K562 (cell line): ENCODE data around the gene TAS2R42. TPM values are rescaled to one million over a fixed set of nuclear protein-coding genes. Genes with fewer than 3 reads are reported as not detected.

Source experiments
- ATAC-seq: fragments of 200-7000 bp; cut with Tn5 transposase; 3 replicates; pipeline ENCODE4 v1.9.1; 2020; ENCODE audit warnings: moderate library complexity
- BruUV-seq: library from RNA; stranded (reverse); fragments of 400-500 nt; replicated peaks from 2 replicates; lab custom pipeline; 2021; lab: Mats Ljungman, UMichigan
- CTCF ChIA-PET: fragments of 300-600 bp; formaldehyde crosslinking; extraction: SDS; loops from one replicate; lab custom pipeline; 2021; ENCODE audit warnings: low intra/inter-chr PET ratio; lab: Yijun Ruan, JAX
- POLR2A ChIA-PET: fragments of 300-600, 350-650 bp; sonication (Branson Sonifier 250); formaldehyde crosslinking; extraction: SDS; loops from one replicate; lab custom pipeline; 2021; ENCODE audit warnings: antibody characterized with exemption, inconsistent platforms; lab: Yijun Ruan, JAX
- DNase-seq, 4 experiments: peaks; one replicate each; pipeline versions ENCODE4 v3.0.0 to v3.0.0-alpha.2; 2011 to 2018; ENCODE audit warnings: low spot score in 3 of 4, mixed read lengths in 3 of 4; ENCODE audit errors: extremely low read depth in 1 of 4
- FAIRE-seq: peaks from 2 replicates; lab custom pipeline; 2011; peaks lifted over from hg19 to GRCh38; lab: Jason Lieb, UNC
- H2AFZ ChIP-seq: 2 replicates; pipeline ENCODE4 v1.6.0; 2011; ENCODE audit warnings: low read depth, low read length, control low read depth, inconsistent platforms
- H3K27ac ChIP-seq: fragments of 200-600 bp; 3 replicates; pipeline ENCODE4 v1.8.0; 2011; ENCODE audit warnings: low read depth, mild to moderate bottlenecking, control low read depth, inconsistent platforms, low read length, moderate library complexity, mixed read lengths; ENCODE audit errors: extremely low read depth
- H3K27me3 ChIP-seq, 2 experiments: fragments of 300-600 bp in 1 of 2; 2 replicates in 1 of 2; 3 replicates in 1 of 2; pipeline versions ENCODE4 v1.6.0 to v1.8.0; 2011; ENCODE audit warnings: inconsistent platforms in 2 of 2, low read length in 2 of 2, mild to moderate bottlenecking in 1 of 2, mixed read lengths in 1 of 2, moderate library complexity in 1 of 2; ENCODE audit not compliant: control insufficient read depth in 2 of 2, insufficient read depth in 2 of 2
- H3K36me3 ChIP-seq: fragments of 300-600 bp; 3 replicates; pipeline ENCODE4 v1.8.0; 2011; ENCODE audit warnings: mild to moderate bottlenecking, low read length, inconsistent platforms; ENCODE audit not compliant: control insufficient read depth, insufficient read depth
- H3K4me1 ChIP-seq, 2 experiments: fragments of 200-600 bp in 1 of 2; replicated peaks in 1 of 2; 2 replicates in 1 of 2; 3 replicates in 1 of 2; pipeline versions ENCODE4 v1.5.1 to v1.8.0; 2011; ENCODE audit warnings: inconsistent platforms in 2 of 2, low read length in 2 of 2, mild to moderate bottlenecking in 1 of 2, mixed read lengths in 1 of 2, moderate library complexity in 1 of 2; ENCODE audit not compliant: control insufficient read depth in 2 of 2, insufficient read depth in 2 of 2
- H3K4me2 ChIP-seq: 2 replicates; pipeline ENCODE4 v1.6.1; 2011; ENCODE audit warnings: low read length, control low read depth, inconsistent platforms, mixed read lengths; ENCODE audit not compliant: insufficient read depth
- H3K4me3 ChIP-seq: fragments of 200-600 bp; sonication (generic), shearing (Covaris generic); 2 replicates; pipeline ENCODE4 v1.5.1; 2016; ENCODE audit warnings: control low read depth, inconsistent platforms
- H3K79me2 ChIP-seq: fragments of 200-600 bp; 3 replicates; pipeline ENCODE4 v1.8.0; 2011; ENCODE audit warnings: low read length, inconsistent platforms; ENCODE audit not compliant: control insufficient read depth, insufficient read depth
- H3K9ac ChIP-seq, 2 experiments: 2 replicates each; pipeline versions ENCODE4 v1.6.0 to v1.6.1; 2011; ENCODE audit warnings: low read depth in 2 of 2, low read length in 2 of 2, control low read depth in 1 of 2, inconsistent platforms in 1 of 2, mild to moderate bottlenecking in 1 of 2, mixed read lengths in 1 of 2; ENCODE audit not compliant: insufficient read depth in 1 of 2
- H3K9me1 ChIP-seq: one replicate; pipeline ENCODE4 v1.6.0; 2011; ENCODE audit warnings: inconsistent platforms, mild to moderate bottlenecking, low read length, moderate library complexity; ENCODE audit not compliant: control insufficient read depth, insufficient read depth
- H3K9me3 ChIP-seq: replicated peaks from 2 replicates; pipeline ENCODE4 v1.5.1; 2011; ENCODE audit warnings: low read depth, low read length, inconsistent platforms; ENCODE audit not compliant: control insufficient read depth, insufficient read depth
- H4K20me1 ChIP-seq: replicated peaks from 2 replicates; pipeline ENCODE4 v1.6.1; 2011; ENCODE audit warnings: low read length, inconsistent platforms, mixed read lengths; ENCODE audit not compliant: control insufficient read depth, insufficient read depth
- ARNT ChIP-seq, 2 experiments: fragments of 450-650 bp; IDR thresholded peaks; 2 replicates each; pipeline ENCODE4 v1.6.1; 2016; ENCODE audit warnings: mild to moderate bottlenecking in 1 of 2
- BACH1 ChIP-seq: fragments of 200-800 bp; sonication (Bioruptor generic); IDR thresholded peaks from 2 replicates; pipeline ENCODE4 v1.6.1; 2016; ENCODE audit warnings: missing genetic modification characterization, missing compliant biosample characterization
- BHLHE40 ChIP-seq: IDR thresholded peaks from 2 replicates; pipeline ENCODE4 v1.6.1; 2011; ENCODE audit warnings: low read length, improper control_type of control experiment
- C11orf30 ChIP-seq: fragments of 450-650 bp; IDR thresholded peaks from 2 replicates; pipeline ENCODE4 v1.6.1; 2016; ENCODE audit warnings: low read depth, mild to moderate bottlenecking
- CREBBP ChIP-seq: IDR thresholded peaks from one replicate; pipeline ENCODE4 v1.6.1; 2012; ENCODE audit warnings: low read depth, mild to moderate bottlenecking, control low read depth, inconsistent platforms, low read length
- GABPB2 ChIP-seq: fragments of 250-450 bp; sonication (Bioruptor Pico); conservative IDR thresholded peaks from 2 replicates; pipeline ENCODE4 v1.5.1; 2021; ENCODE audit warnings: mild to moderate bottlenecking
- GTF2F1 ChIP-seq: IDR thresholded peaks from 2 replicates; pipeline ENCODE4 v1.6.1; 2011; ENCODE audit warnings: low read depth, low read length, improper control_type of control experiment
- KDM2B ChIP-seq: fragments of 250-450 bp; sonication (Bioruptor Pico); IDR thresholded peaks from 2 replicates; pipeline ENCODE4 v1.8.0; 2021; ENCODE audit warnings: mild to moderate bottlenecking, moderate library complexity
- PTBP1 ChIP-seq: fragments of 200-400 bp; formaldehyde crosslinking; IDR thresholded peaks from 2 replicates; pipeline ENCODE4 v1.6.1; 2017; ENCODE audit warnings: low read depth, low read length
- RREB1 ChIP-seq: fragments of 250-450 bp; sonication (Bioruptor Pico); IDR thresholded peaks from 2 replicates; pipeline ENCODE4 v1.4.0; 2020
- SREBF1 ChIP-seq: fragments of 150-350 bp; IDR thresholded peaks from 2 replicates; pipeline ENCODE4 v1.6.1; 2014; ENCODE audit warnings: antibody characterized with exemption, low read depth, low read length, borderline replicate concordance
- ZBTB49 ChIP-seq: sonication (generic); formaldehyde crosslinking; IDR thresholded peaks from 2 replicates; pipeline ENCODE4 v1.8.0; 2022; ENCODE audit warnings: missing genetic modification reagents, mild to moderate bottlenecking, borderline replicate concordance
- ZNF445 ChIP-seq: fragments of 250-450 bp; sonication (Bioruptor Pico); IDR thresholded peaks from 2 replicates; pipeline ENCODE4 v1.4.0; 2020; ENCODE audit warnings: low read depth, mild to moderate bottlenecking, moderate library complexity
- in situ Hi-C: fragments of 300-500 bp; cut with MboI; formaldehyde crosslinking; loops from 4 replicates; pipeline ENCODE4 v1.15.0; 2018; ENCODE audit warnings: inconsistent platforms, mixed read lengths
- intact Hi-C: fragments of 100-400 bp; cut with micrococcal nuclease; formaldehyde crosslinking; loops from 2 replicates; pipeline ENCODE4 v1.14.2; 2022
- polyA plus RNA-seq, 8 experiments: library from polyadenylated mRNA; depleted of rRNA in 4 of 8; stranded (reverse) in 5 of 8; unstranded in 3 of 8; fragments of >200 nt; fragmentation: Nextera tagmentation in 2 of 8; fragmentation: Illumina TruSeq in 1 of 8; extraction: Ambion mirVana in 2 of 8; extraction: Trizol in 1 of 8; gene quantifications; 2 replicates each; pipeline versions ENCODE4 v1.2.1 to v1.2.3, GENCODE V29; 2011 to 2014; ENCODE audit warnings: inconsistent platforms in 1 of 8, missing spikeins in 1 of 8
- total RNA-seq, 7 experiments: library from RNA; depleted of rRNA in 6 of 7; stranded (reverse); fragments of >200 nt in 6 of 7; fragmentation: Illumina TruSeq in 2 of 7; extraction: Trizol in 2 of 7; gene quantifications; 2 replicates each; pipeline versions ENCODE4 v1.2.1 to v1.2.3, GENCODE V29; 2011 to 2021; ENCODE audit warnings: low replicate concordance in 1 of 7

TAS2R42 gene
- total and polyA plus RNA-seq, 9 of the 15 experiments (the other 6 are each of a cell fraction or from before 2014, with no cell fraction given): not detected

GRCh38 chr12:11166300-11166699 is 20.4 kb downstream of the TAS2R42 start:
- ATAC-seq (no peak), DNase-seq (no peak), FAIRE-seq (no peak)
- Histone ChIP-seq H3K4me2 (no peak overlapping the region), H3K4me3 (no peak overlapping the region), H3K9me1 (no peaks in the 10 kb centered on the region), H2AFZ (no peak overlapping the region), H3K27ac (no peak overlapping the region), H3K36me3 (peaks cover 58% of the 10 kb centered on the region; the same call in 2 of the 3 replicates), H3K9me3 (no peaks in the 10 kb centered on the region), H3K79me2 (peaks cover 95% of the 10 kb centered on the region), H3K9ac (no peak overlapping the region), H3K27me3 (no peaks in the 10 kb centered on the region), H3K4me1 (peaks cover 6 to 11% of the 10 kb centered on the region in 2 experiments; a peak in 4 of 5 replicates), H4K20me1 (0 out of 2 replicates have a peak, but pooled peaks cover 5% of the 10 kb centered on the region)
- intact Hi-C loops: no loop called here
- no TSS peak for BruUV-seq
- ChIA-PET CTCF (no interaction called here), POLR2A (no interaction called here)
- TF ChIP-seq CREBBP (no peak), ZBTB49 (no peak), BHLHE40 (no peak), KDM2B (CRISPR knock-in tag) (no peak), RREB1 (no peak), PTBP1 (no peak), GABPB2 (CRISPR knock-in tag) (no peak), GTF2F1 (no peak), C11orf30 (no peak), ARNT (IDR thresholded peaks at IDR 0.05) (no peak), SREBF1 (no peak), BACH1 (no peak), ZNF445 (CRISPR knock-in tag) (no peak)
- in situ Hi-C loops: no loop called here
